GM12878 (cell line): ENCODE results near the gene METTL1. TPM values are rescaled to one million over a fixed set of nuclear protein-coding genes. Genes with fewer than 3 reads are reported as not detected.

ENCODE experiments used
- ATAC-seq: fragments of 200-7000 bp; cut with Tn5 transposase; 3 replicates; pipeline ENCODE4 v1.9.1; 2020; ENCODE audit warnings: mild to moderate bottlenecking, moderate library complexity
- BruUV-seq: library from RNA; stranded (reverse); fragments of 400-500 nt; replicated peaks from 2 replicates; lab custom pipeline; 2021; lab: Mats Ljungman, UMichigan
- CTCF ChIA-PET: fragments of 300-600 bp; sonication (Branson Sonifier 250); formaldehyde crosslinking; extraction: SDS; loops from one replicate; lab custom pipeline; 2021; ENCODE audit warnings: inconsistent platforms; lab: Yijun Ruan, JAX
- POLR2A ChIA-PET: fragments of 350-600 bp; formaldehyde crosslinking; extraction: SDS; loops from one replicate; lab custom pipeline; 2021; ENCODE audit warnings: inconsistent platforms; lab: Charles Lee
- RAD21 ChIA-PET: fragments of 300-600 bp; sonication (Branson Sonifier 250); formaldehyde crosslinking; loops from one replicate; lab custom pipeline; 2023; ENCODE audit warnings: antibody characterized with exemption; ENCODE audit not compliant: unreplicated experiment; lab: Charles Lee
- SMC1A ChIA-PET: fragments of 300-600 bp; sonication (Branson Sonifier 250); formaldehyde crosslinking; loops from one replicate; lab custom pipeline; 2023; ENCODE audit not compliant: unreplicated experiment, uncharacterized antibody; lab: Charles Lee
- DNase-seq: peaks from one replicate; pipeline ENCODE4 v3.0.0-alpha.2; 2011; ENCODE audit warnings: low read depth, low spot score
- FAIRE-seq: peaks from 3 replicates; lab custom pipeline; 2011; peaks lifted over from hg19 to GRCh38; lab: Jason Lieb, UNC
- H2AFZ ChIP-seq: 2 replicates; pipeline ENCODE4 v1.6.0; 2011; ENCODE audit warnings: low read depth, low read length, control low read depth; ENCODE audit not compliant: control insufficient read depth
- H3K27ac ChIP-seq: 2 replicates; pipeline ENCODE4 v1.5.1; 2011; ENCODE audit warnings: control low read depth; ENCODE audit not compliant: control insufficient read depth, insufficient read depth
- H3K27me3 ChIP-seq, 2 experiments: replicated peaks in 1 of 2; 2 replicates each; pipeline versions ENCODE4 v1.6.0 to v1.6.1; 2011; ENCODE audit warnings: low read length in 1 of 2; ENCODE audit not compliant: control insufficient read depth in 2 of 2, insufficient read depth in 2 of 2
- H3K36me3 ChIP-seq, 2 experiments: 2 replicates each; pipeline ENCODE4 v1.5.1; 2011; ENCODE audit warnings: low read length in 1 of 2; ENCODE audit not compliant: control insufficient read depth in 2 of 2, insufficient read depth in 2 of 2
- H3K4me1 ChIP-seq: 2 replicates; pipeline ENCODE4 v1.6.1; 2011; ENCODE audit warnings: mild to moderate bottlenecking, low read length, moderate library complexity, mixed read lengths; ENCODE audit not compliant: control insufficient read depth, insufficient read depth
- H3K4me2 ChIP-seq: 2 replicates; pipeline ENCODE4 v1.6.0; 2011; ENCODE audit warnings: control low read depth; ENCODE audit not compliant: control insufficient read depth, insufficient read depth
- H3K4me3 ChIP-seq: fragments of 200-600 bp; sonication (generic); 2 replicates; pipeline ENCODE4 v1.5.1; 2016
- H3K79me2 ChIP-seq: 2 replicates; pipeline ENCODE4 v1.6.0; 2011; ENCODE audit warnings: low read length; ENCODE audit not compliant: control insufficient read depth, insufficient read depth
- H3K9ac ChIP-seq: 2 replicates; pipeline ENCODE4 v1.8.0; 2011; ENCODE audit warnings: low read length, control low read depth, mixed read lengths; ENCODE audit not compliant: control insufficient read depth, insufficient read depth
- H3K9me3 ChIP-seq: replicated peaks from 3 replicates; pipeline ENCODE4 v1.5.1; 2011; ENCODE audit warnings: mild to moderate bottlenecking, low read length; ENCODE audit not compliant: control insufficient read depth, insufficient read depth
- H4K20me1 ChIP-seq: 2 replicates; pipeline ENCODE4 v1.6.0; 2011; ENCODE audit not compliant: control insufficient read depth, insufficient read depth
- BCL3 ChIP-seq: IDR thresholded peaks from 2 replicates; pipeline ENCODE4 v1.6.1; 2011; ENCODE audit warnings: borderline replicate concordance, low read depth, mild to moderate bottlenecking, moderate library complexity, low read length; ENCODE audit not compliant: insufficient read depth, poor library complexity, severe bottlenecking
- CBX5 ChIP-seq: sonication (generic); IDR thresholded peaks from 2 replicates; pipeline ENCODE4 v1.6.1; 2016; ENCODE audit warnings: low read depth, moderate library complexity, mild to moderate bottlenecking, inconsistent platforms
- CHD1 ChIP-seq: IDR thresholded peaks from 2 replicates; pipeline ENCODE4 v1.6.1; 2012; ENCODE audit warnings: low read depth, low read length, improper control_type of control experiment
- E2F4 ChIP-seq: IDR thresholded peaks from 2 replicates; pipeline ENCODE4 v1.6.1; 2012; ENCODE audit warnings: low read depth, low read length, improper control_type of control experiment
- EED ChIP-seq: sonication (generic); IDR thresholded peaks from 2 replicates; pipeline ENCODE4 v1.6.1; 2016; ENCODE audit warnings: antibody characterized with exemption, low read depth
- JUNB ChIP-seq: IDR thresholded peaks from 2 replicates; pipeline ENCODE4 v1.6.1; 2016; ENCODE audit warnings: antibody characterized with exemption, mild to moderate bottlenecking
- LARP7 ChIP-seq: fragments of 450-650 bp; IDR thresholded peaks from 2 replicates; pipeline ENCODE4 v1.6.1; 2017; ENCODE audit warnings: mild to moderate bottlenecking
- RB1 ChIP-seq: fragments of 450-650 bp; formaldehyde crosslinking; IDR thresholded peaks from 2 replicates; pipeline ENCODE4 v1.6.1; 2017; ENCODE audit warnings: mild to moderate bottlenecking, borderline replicate concordance
- SMC3 ChIP-seq: IDR thresholded peaks from 2 replicates; pipeline ENCODE4 v1.6.1; 2011; ENCODE audit warnings: low read length, improper control_type of control experiment, borderline replicate concordance
- STAT1 ChIP-seq: fragments of 450-650 bp; conservative IDR thresholded peaks from 2 replicates; pipeline ENCODE4 v1.6.1; 2014; ENCODE audit warnings: antibody characterized with exemption, mild to moderate bottlenecking
- ZSCAN29 ChIP-seq: fragments of 450-650 bp; IDR thresholded peaks from 2 replicates; pipeline ENCODE4 v1.6.1; 2017; ENCODE audit warnings: mild to moderate bottlenecking, moderate library complexity
- WGBS: methylation state at CpG from one replicate; pipeline ENCODE4 v1.1.6; 2016; ENCODE audit warnings: low lambda C conversion rate; ENCODE audit not compliant: insufficient replicate concordance, insufficient coverage; ENCODE audit errors: missing lambda C conversion rate; 5-methylcytosine and 5-hydroxymethylcytosine counted together
- in situ Hi-C: fragments of 300-500 bp; cut with MboI; formaldehyde crosslinking; loops from 9 replicates; pipeline ENCODE4 v1.14.3; 2018; ENCODE audit warnings: mixed read lengths
- intact Hi-C: fragments of 100-400 bp; cut with micrococcal nuclease; formaldehyde crosslinking; loops from one replicate; pipeline ENCODE4 v1.14.2; 2022; ENCODE audit not compliant: unreplicated experiment
- polyA plus RNA-seq, 11 experiments: library from polyadenylated mRNA; depleted of rRNA in 4 of 11; unstranded in 6 of 11; stranded (reverse) in 5 of 11; fragments of >200 nt; fragmentation: Nextera tagmentation in 4 of 11; fragmentation: Illumina TruSeq in 1 of 11; extraction: Ambion mirVana in 4 of 11; extraction: Trizol in 1 of 11; gene quantifications; 1 replicate in 1 of 11; 2 replicates in 10 of 11; pipeline versions ENCODE4 v1.2.1 to v1.2.3, GENCODE V29; 2011 to 2016; ENCODE audit warnings: inconsistent platforms in 2 of 11, missing spikeins in 2 of 11, low read depth in 1 of 11
- total RNA-seq, 4 experiments: library from RNA; depleted of rRNA in 3 of 4; stranded (reverse); fragments of >200 nt in 3 of 4; fragmentation: Illumina TruSeq in 1 of 4; extraction: Trizol in 1 of 4; gene quantifications; 2 replicates each; pipeline versions ENCODE4 v1.2.1 to v1.2.3, GENCODE V29; 2013 to 2021

Gene METTL1
- total and polyA plus RNA-seq, 10 of the 15 experiments (the other 5 are each of a cell fraction or from before 2014, with no cell fraction given): 11.3 to 44.3 (median 30.6) TPM

- H4K20me1 ChIP-seq: no peaks in the 10 kb centered on the region
- intact Hi-C loops: no loop called here
- no TSS peak for BruUV-seq
- H3K9ac ChIP-seq: no peak overlapping the region
- ATAC-seq: no peak
- H3K4me3 ChIP-seq: no peak overlapping the region
- no peaks in the 10 kb centered on the region for H3K4me1 ChIP-seq
- ChIA-PET CTCF (interaction anchor here (0.7 to 1.1 kb wide), 2 partner anchors 10 to 58 kb away, joined by 3 read pairs; no protein-coding TSS in a partner anchor), RAD21 (no interaction called here), SMC1A (interaction anchor here (0.6 kb wide), 1 partner anchor 216 kb away, joined by 3 read pairs; no protein-coding TSS in a partner anchor), POLR2A (no interaction called here)
- H3K4me2 ChIP-seq: no peak overlapping the region
- no peak for TF ChIP-seq CBX5
- no peak for TF ChIP-seq JUNB
- no peak overlapping the region for H3K27ac ChIP-seq
- DNase-seq: no peak
- no peak for FAIRE-seq
- in situ Hi-C loops: no loop called here
- no peaks in the 10 kb centered on the region for H3K79me2 ChIP-seq
- H3K27me3 ChIP-seq: no peaks in the 10 kb centered on the region
- no peaks in the 10 kb centered on the region for H3K9me3 ChIP-seq
- H2AFZ ChIP-seq: no peak overlapping the region
- H3K36me3 ChIP-seq: peaks cover 14 to 20% of the 10 kb centered on the region in 2 experiments
- WGBS: 98% methylated on average over 20 of the region's 20 CpGs
Measured at GRCh38 chr12:57719777-57720605, 51.9 kb downstream of the METTL1 start.

- H3K9me3 ChIP-seq: no peaks in the 10 kb centered on the region
- H3K79me2 ChIP-seq: no peaks in the 10 kb centered on the region
- no TSS peak for BruUV-seq
- 99% methylated on average over 15 of the region's 15 CpGs for WGBS
- H3K9ac ChIP-seq: no peak overlapping the region
- intact Hi-C loops: no loop called here
- no peak overlapping the region for H3K4me3 ChIP-seq
- ChIA-PET RAD21 (no interaction called here), POLR2A (no interaction called here), SMC1A (interaction anchor here (0.6 kb wide), 1 partner anchor 218 kb away, joined by 3 read pairs; no protein-coding TSS in a partner anchor), CTCF (no interaction called here)
- no peaks in the 10 kb centered on the region for H4K20me1 ChIP-seq
- DNase-seq: no peak
- no peaks in the 10 kb centered on the region for H3K27me3 ChIP-seq
- in situ Hi-C loops: no loop called here
- no peak overlapping the region for H3K27ac ChIP-seq
- ATAC-seq: no peak
- no peak overlapping the region for H2AFZ ChIP-seq
- peaks cover 14 to 20% of the 10 kb centered on the region in 2 experiments for H3K36me3 ChIP-seq
- TF ChIP-seq E2F4 (no peak), LARP7 (no peak), EED (no peak), BCL3 (no peak), ZSCAN29 (no peak), RB1 (no peak), SMC3 (no peak), CHD1 (no peak), STAT1 (no peak)
- no peaks in the 10 kb centered on the region for H3K4me1 ChIP-seq
- no peak overlapping the region for H3K4me2 ChIP-seq
- no peak for FAIRE-seq
Measured at GRCh38 chr12:57718641-57719528, 53.0 kb downstream of the METTL1 start.
